Effector memory CD4-positive, alpha-beta T cell (primary cell): ENCODE results near the gene NKAIN4.

Experiments used
- DNase-seq, 3 donors: peaks; one replicate each; pipeline ENCODE4 v3.0.0-alpha.2; 2020
- H3K27ac ChIP-seq: 2 replicates; pipeline ENCODE4 v1.7.0; 2013; ENCODE audit warnings: mild to moderate bottlenecking, low read length, moderate library complexity; ENCODE audit not compliant: insufficient read depth, poor library complexity, severe bottlenecking
- H3K27me3 ChIP-seq: replicated peaks from 2 replicates; pipeline ENCODE4 v1.7.0; 2013; ENCODE audit warnings: mild to moderate bottlenecking, low read length; ENCODE audit not compliant: insufficient read depth, control insufficient read depth, poor library complexity, severe bottlenecking
- H3K36me3 ChIP-seq: 2 replicates; pipeline ENCODE4 v1.7.0; 2013; ENCODE audit warnings: mild to moderate bottlenecking, low read length, moderate library complexity; ENCODE audit not compliant: control insufficient read depth, insufficient read depth
- H3K4me1 ChIP-seq: 2 replicates; pipeline ENCODE4 v1.7.0; 2013; ENCODE audit warnings: low read length, mild to moderate bottlenecking; ENCODE audit not compliant: control insufficient read depth, insufficient read depth, poor library complexity, severe bottlenecking
- H3K4me3 ChIP-seq: 2 replicates; pipeline ENCODE4 v1.7.0; 2013; ENCODE audit warnings: low read length, low read depth, mild to moderate bottlenecking; ENCODE audit not compliant: insufficient read depth, poor library complexity, severe bottlenecking
- H3K9me3 ChIP-seq: 2 replicates; pipeline ENCODE4 v1.7.0; 2013; ENCODE audit warnings: mild to moderate bottlenecking, low read length, moderate library complexity; ENCODE audit not compliant: control insufficient read depth

The NKAIN4 gene

DNA sequence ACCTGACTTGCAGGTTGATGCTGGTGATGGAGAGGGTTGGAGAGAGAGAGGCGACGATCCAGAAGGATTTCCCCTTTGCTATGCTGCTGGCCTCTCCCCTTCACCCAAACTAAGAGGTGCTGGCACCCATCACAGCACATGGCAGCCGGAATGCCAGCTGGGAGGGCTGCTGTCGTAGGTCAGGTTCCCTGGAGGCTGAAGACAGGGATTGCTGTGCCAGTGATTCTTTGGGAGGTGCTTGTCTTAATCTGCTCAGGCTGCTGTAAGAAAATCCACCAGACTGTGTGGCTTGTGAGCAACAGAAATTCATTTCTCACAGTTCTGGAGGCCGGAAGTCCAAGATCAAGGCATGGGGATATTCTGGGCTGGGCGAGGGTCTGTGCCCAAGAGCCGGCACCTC is 14.0 kb upstream of the NKAIN4 start:
- Histone ChIP-seq H3K27me3 (no peaks in the 10 kb centered on the region), H3K27ac (no peak overlapping the region), H3K36me3 (no peaks in the 10 kb centered on the region), H3K9me3 (no peaks in the 10 kb centered on the region), H3K4me3 (no peak overlapping the region), H3K4me1 (peaks cover 4% of the 10 kb centered on the region)
- no peak for DNase-seq

DNA sequence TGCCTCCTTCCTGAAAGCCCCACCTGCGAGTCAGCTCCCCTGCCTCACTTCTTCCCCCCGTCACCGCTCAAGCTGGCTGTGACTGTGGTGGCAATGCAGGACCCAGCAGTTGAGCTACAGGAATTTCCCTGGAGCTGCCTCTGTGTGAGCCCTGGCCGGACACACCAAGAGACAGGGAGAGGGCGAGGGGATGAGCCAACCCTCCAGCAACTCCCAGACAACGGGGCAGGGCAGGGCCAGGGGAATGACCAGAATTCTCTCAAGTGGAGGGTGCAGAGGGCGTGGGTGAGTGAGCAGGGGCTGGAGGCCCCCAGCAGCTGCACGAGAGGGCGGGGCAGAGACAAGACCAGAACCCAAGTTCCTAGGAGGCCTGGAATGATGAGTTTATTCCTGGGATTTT is 13.4 kb upstream of the NKAIN4 start:
- H3K27me3 ChIP-seq = no peaks in the 10 kb centered on the region
- peaks cover 4% of the 10 kb centered on the region for H3K4me1 ChIP-seq
- H3K9me3 ChIP-seq = no peaks in the 10 kb centered on the region
- no peak for DNase-seq
- H3K4me3 ChIP-seq = no peak overlapping the region
- H3K27ac ChIP-seq = no peak overlapping the region
- H3K36me3 ChIP-seq = no peaks in the 10 kb centered on the region

GRCh38 chr20:63265891-63266515 is 11.7 kb upstream of the NKAIN4 start:
- Histone ChIP-seq H3K27me3 (no peaks in the 10 kb centered on the region), H3K36me3 (no peaks in the 10 kb centered on the region), H3K9me3 (no peaks in the 10 kb centered on the region), H3K4me1 (no peaks in the 10 kb centered on the region), H3K4me3 (no peak overlapping the region), H3K27ac (no peak overlapping the region)
- DNase-seq = no peak

GRCh38 chr20:63264519-63264918 is 10.3 kb upstream of the NKAIN4 start:
- DNase-seq = no peak
- H3K9me3 ChIP-seq = no peaks in the 10 kb centered on the region
- H3K36me3 ChIP-seq = no peaks in the 10 kb centered on the region
- H3K4me3 ChIP-seq = no peak overlapping the region
- H3K4me1 ChIP-seq = no peaks in the 10 kb centered on the region
- H3K27me3 ChIP-seq = no peaks in the 10 kb centered on the region
- no peak overlapping the region for H3K27ac ChIP-seq

GRCh38 chr20:63264000-63264399 is 9.7 kb upstream of the NKAIN4 start:
- Histone ChIP-seq H3K27me3 (no peaks in the 10 kb centered on the region), H3K9me3 (no peaks in the 10 kb centered on the region)

DNA sequence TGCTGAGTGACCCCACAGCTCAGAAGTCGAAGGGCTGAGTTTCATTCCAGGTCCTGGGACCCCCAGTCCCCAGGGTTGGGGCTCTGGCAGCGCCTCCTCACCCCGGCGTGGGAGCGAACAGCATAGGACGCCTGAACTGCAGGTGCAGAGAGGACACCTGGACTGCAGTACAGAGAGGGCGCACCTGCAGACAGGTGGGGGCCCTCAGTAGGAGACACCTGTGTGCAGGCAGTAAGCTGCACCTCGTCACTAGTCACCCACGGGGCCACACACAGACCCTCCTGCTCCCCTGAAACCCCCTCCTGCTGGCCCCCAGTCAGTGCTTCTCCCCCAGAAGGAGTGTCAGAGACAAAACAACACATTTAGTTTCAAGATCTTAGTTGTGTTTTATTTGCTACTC is 8.6 kb upstream of the NKAIN4 start:
- DNase-seq = no peak
- Histone ChIP-seq H3K9me3 (no peaks in the 10 kb centered on the region), H3K27ac (no peak overlapping the region), H3K36me3 (no peaks in the 10 kb centered on the region), H3K4me3 (no peak overlapping the region), H3K27me3 (no peaks in the 10 kb centered on the region), H3K4me1 (no peaks in the 10 kb centered on the region)

More at GRCh38 chr20:63264000-63264399, 9.7 kb upstream of the NKAIN4 start:
- Histone ChIP-seq H3K4me1 (no peaks in the 10 kb centered on the region), H3K27ac (no peak overlapping the region), H3K36me3 (no peaks in the 10 kb centered on the region), H3K4me3 (no peak overlapping the region)
- no peak for DNase-seq

DNA sequence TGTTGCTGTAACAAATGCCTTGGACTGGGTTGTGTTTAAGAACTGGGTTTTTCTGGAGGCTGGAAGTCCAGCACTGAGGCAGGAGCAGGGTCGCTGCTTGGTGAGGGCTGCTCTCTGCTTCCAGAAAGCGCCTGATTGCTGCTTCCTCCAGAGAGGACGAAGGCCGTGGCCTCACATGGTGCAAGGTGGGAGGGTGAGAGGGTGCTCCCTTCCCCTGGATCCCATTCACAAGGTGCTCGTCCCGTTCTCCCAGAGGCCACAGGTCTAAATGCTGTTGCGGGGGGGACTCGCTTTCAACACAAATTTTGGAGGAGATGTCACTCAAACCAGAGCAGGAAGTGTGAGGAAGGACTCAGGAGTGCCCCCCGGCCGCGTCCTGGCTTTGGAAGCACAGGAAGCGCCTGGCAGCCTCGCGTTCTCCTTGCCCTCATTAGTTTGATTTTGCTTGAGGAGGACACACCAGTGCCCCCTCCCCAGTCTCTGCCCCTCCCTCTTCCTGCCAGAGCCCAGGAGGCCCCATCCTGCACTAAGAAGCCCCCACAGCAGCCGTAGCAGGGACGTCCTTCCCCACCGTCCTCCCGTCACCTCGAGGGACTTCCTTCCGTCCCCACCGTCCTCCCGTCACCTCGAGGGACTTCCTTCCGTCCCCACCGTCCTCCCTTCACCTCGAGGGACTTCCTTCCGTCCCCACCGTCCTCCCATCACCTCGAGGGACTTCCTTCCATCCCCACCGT is 7.7 kb upstream of the NKAIN4 start:
- H3K36me3 ChIP-seq = no peaks in the 10 kb centered on the region
- no peak overlapping the region for H3K27ac ChIP-seq
- no peaks in the 10 kb centered on the region for H3K4me1 ChIP-seq
- H3K4me3 ChIP-seq = no peak overlapping the region
- H3K27me3 ChIP-seq = peaks cover 2% of the 10 kb centered on the region
- DNase-seq = no peak
- H3K9me3 ChIP-seq = no peaks in the 10 kb centered on the region

GRCh38 chr20:63261060-63261794 is 7.0 kb upstream of the NKAIN4 start:
- Histone ChIP-seq H3K4me1 (no peaks in the 10 kb centered on the region), H3K9me3 (no peaks in the 10 kb centered on the region), H3K27ac (no peak overlapping the region), H3K27me3 (peaks cover 6% of the 10 kb centered on the region), H3K4me3 (no peak overlapping the region), H3K36me3 (no peaks in the 10 kb centered on the region)
- no peak for DNase-seq

- no peaks in the 10 kb centered on the region for H3K9me3 ChIP-seq
- H3K4me1 ChIP-seq = no peaks in the 10 kb centered on the region
- no peak overlapping the region for H3K4me3 ChIP-seq
- no peaks in the 10 kb centered on the region for H3K36me3 ChIP-seq
- H3K27me3 ChIP-seq = peaks cover 7% of the 10 kb centered on the region
- no peak for DNase-seq
- H3K27ac ChIP-seq = no peak overlapping the region
Observed at GRCh38 chr20:63260521-63260920, 6.3 kb upstream of the NKAIN4 start.
